Endodermal cell (in vitro differentiated cells): ENCODE results near the gene SLC30A2. TPM values are rescaled to one million over a fixed set of nuclear protein-coding genes. Genes with fewer than 3 reads are reported as not detected.

ENCODE experiments used
- DNase-seq: peaks from one replicate; pipeline ENCODE4 v3.0.0-alpha.2; 2017
- H3K27ac ChIP-seq: 2 replicates; pipeline ENCODE4 v1.5.1; 2013; ENCODE audit warnings: mild to moderate bottlenecking, low read depth, low read length, moderate library complexity
- H3K27me3 ChIP-seq: 2 replicates; pipeline ENCODE4 v1.6.1; 2013; ENCODE audit warnings: mild to moderate bottlenecking, low read length, moderate library complexity; ENCODE audit not compliant: insufficient read depth, control insufficient read depth, poor library complexity, severe bottlenecking
- H3K36me3 ChIP-seq: 2 replicates; pipeline ENCODE4 v1.7.0; 2013; ENCODE audit warnings: mild to moderate bottlenecking, low read length, moderate library complexity; ENCODE audit not compliant: control insufficient read depth, insufficient read depth
- H3K4me1 ChIP-seq: one replicate; pipeline ENCODE4 v1.7.0; 2013; ENCODE audit warnings: low read length; ENCODE audit not compliant: control insufficient read depth, insufficient read depth
- H3K4me3 ChIP-seq: 2 replicates; pipeline ENCODE4 v1.5.1; 2013; ENCODE audit warnings: mild to moderate bottlenecking, low read length, moderate library complexity
- H3K9ac ChIP-seq: 2 replicates; pipeline ENCODE4 v1.6.1; 2013; ENCODE audit warnings: mild to moderate bottlenecking, low read length, moderate library complexity; ENCODE audit not compliant: poor library complexity, severe bottlenecking; ENCODE audit errors: extremely low read depth
- H3K9me3 ChIP-seq: 2 replicates; pipeline ENCODE4 v1.6.1; 2013; ENCODE audit warnings: mild to moderate bottlenecking, low read length, moderate library complexity; ENCODE audit not compliant: control insufficient read depth
- H3K27ac Mint-ChIP-seq: 2 replicates; pipeline ENCODE4 v1.8.0; 2020; ENCODE audit warnings: mixed read lengths
- H3K27me3 Mint-ChIP-seq: 2 replicates; pipeline ENCODE4 v1.8.0; 2021; ENCODE audit warnings: mild to moderate bottlenecking, mixed read lengths; ENCODE audit not compliant: insufficient read depth
- H3K36me3 Mint-ChIP-seq: 2 replicates; pipeline ENCODE4 v1.8.0; 2020; ENCODE audit warnings: low read depth, mixed read lengths
- H3K4me1 Mint-ChIP-seq: 2 replicates; pipeline ENCODE4 v1.8.0; 2020; ENCODE audit warnings: mixed read lengths
- H3K4me3 Mint-ChIP-seq: 2 replicates; pipeline ENCODE4 v1.8.0; 2020; ENCODE audit warnings: mild to moderate bottlenecking, moderate library complexity, mixed read lengths
- H3K9me3 Mint-ChIP-seq: 2 replicates; pipeline ENCODE4 v1.8.0; 2020; ENCODE audit warnings: mild to moderate bottlenecking, mixed read lengths
- CTCF ChIP-seq: fragments of 200-600 bp; sonication (generic); conservative IDR thresholded peaks from 2 replicates; pipeline ENCODE4 v1.5.0; 2021; ENCODE audit warnings: antibody characterized with exemption, mild to moderate bottlenecking
- WGBS, 2 experiments: methylation state at CpG; one replicate each; pipeline versions ENCODE4 v1.1.5 to v1.1.7; 2013; ENCODE audit warnings: missing lambda C conversion rate in 2 of 2, mixed read lengths in 1 of 2; ENCODE audit not compliant: insufficient coverage in 1 of 2, insufficient read length in 1 of 2; 5-methylcytosine and 5-hydroxymethylcytosine counted together
- total RNA-seq, 2 donors: library from RNA; stranded (reverse); fragmentation: NEBNext Ultra II Directional in 1 of 2; extraction: Animal tissue kit (Norgen Biotek cat#: 25700) in 1 of 2; gene quantifications; 2 replicates in 1 of 2; 3 replicates in 1 of 2; pipeline ENCODE4 v1.2.1, GENCODE V29; 2021

Gene SLC30A2
- total RNA-seq, 2 donors from 2014 or later: not detected

GRCh38 chr1:26009796-26010447, 36.0 kb downstream of the SLC30A2 start:
- Histone ChIP-seq H3K9ac (no peak overlapping the region), H3K36me3 (no peaks in the 10 kb centered on the region), H3K9me3 (no peaks in the 10 kb centered on the region), H3K4me1 (no peaks in the 10 kb centered on the region), H3K4me3 (no peak overlapping the region), H3K27me3 (no peaks in the 10 kb centered on the region), H3K27ac (no peak overlapping the region)
- peak; percentile 81 for TF ChIP-seq CTCF
- H3K27ac Mint-ChIP-seq: peak overlapping the region; percentile 1
- peak; percentile 84 for DNase-seq
- H3K27me3 Mint-ChIP-seq: no peaks in the 10 kb centered on the region
- no peaks in the 10 kb centered on the region for H3K9me3 Mint-ChIP-seq
- no peak overlapping the region for H3K4me3 Mint-ChIP-seq
- 66 to 90% methylated on average over 4 to 6 of the region's 6 CpGs for WGBS, 2 experiments
- peaks cover 7% of the 10 kb centered on the region for H3K4me1 Mint-ChIP-seq
- no peaks in the 10 kb centered on the region for H3K36me3 Mint-ChIP-seq

- Histone ChIP-seq H3K27me3 (no peaks in the 10 kb centered on the region), H3K4me3 (no peak overlapping the region), H3K9me3 (no peaks in the 10 kb centered on the region), H3K27ac (no peak overlapping the region), H3K36me3 (no peaks in the 10 kb centered on the region), H3K9ac (no peak overlapping the region), H3K4me1 (no peaks in the 10 kb centered on the region)
- WGBS, 2 experiments: 96 to 99% methylated on average over 14 to 16 of the region's 16 CpGs
- Mint-ChIP-seq H3K27me3 (peaks cover 5% of the 10 kb centered on the region), H3K36me3 (no peaks in the 10 kb centered on the region), H3K9me3 (no peaks in the 10 kb centered on the region), H3K4me3 (no peak overlapping the region), H3K4me1 (no peaks in the 10 kb centered on the region), H3K27ac (no peak overlapping the region)
- no peak for TF ChIP-seq CTCF
- no peak for DNase-seq
Measured at GRCh38 chr1:26006710-26007109, 39.2 kb downstream of the SLC30A2 start.

- Histone ChIP-seq H3K4me3 (no peak overlapping the region), H3K4me1 (no peaks in the 10 kb centered on the region), H3K27me3 (no peaks in the 10 kb centered on the region), H3K9ac (no peak overlapping the region), H3K36me3 (no peaks in the 10 kb centered on the region), H3K9me3 (no peaks in the 10 kb centered on the region), H3K27ac (no peak overlapping the region)
- Mint-ChIP-seq H3K4me1 (no peaks in the 10 kb centered on the region), H3K9me3 (no peaks in the 10 kb centered on the region), H3K36me3 (no peaks in the 10 kb centered on the region), H3K27ac (no peak overlapping the region), H3K4me3 (no peak overlapping the region), H3K27me3 (peaks cover 5% of the 10 kb centered on the region)
- no peak for DNase-seq
- 90 to 94% methylated on average over 3 to 4 of the region's 4 CpGs for WGBS, 2 experiments
- no peak for TF ChIP-seq CTCF
Measured at GRCh38 chr1:26005434-26006105, 40.3 kb downstream of the SLC30A2 start.
